ENCODE results near the gene CWC27. TPM values are rescaled to one million over a fixed set of nuclear protein-coding genes. Genes with fewer than 3 reads are reported as not detected.

CWC27 gene
- total and polyA plus RNA-seq, 9 of the 15 experiments (the other 6 are each of a cell fraction or from before 2014, with no cell fraction given): 19.7 to 49.3 (median 38.3) TPM

DNA sequence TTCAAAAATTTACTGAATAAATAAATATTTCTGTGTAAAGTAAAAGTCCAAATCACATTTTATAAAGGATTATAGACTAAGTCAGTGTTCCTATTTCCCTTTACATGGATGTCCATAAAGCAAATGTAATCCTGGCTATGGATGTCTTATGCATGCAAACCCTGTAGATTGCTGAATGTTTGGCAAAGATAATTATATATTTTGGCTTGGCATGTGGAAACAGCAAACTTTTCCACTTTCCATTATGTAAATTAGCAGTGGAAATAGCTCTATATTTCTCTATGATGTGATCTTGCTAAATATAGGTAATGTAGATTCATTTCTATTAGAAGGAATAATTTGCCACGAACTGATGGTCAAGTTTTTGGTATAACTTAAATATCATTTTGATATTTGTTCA, 66.5 kb downstream of the CWC27 start:
- WGBS (ENCODE audit: insufficient coverage, low coverage, missing lambda C conversion rate): 15% methylated on average over 1 of the region's 1 CpG
- CTCF ChIA-PET (ENCODE audit: low intra/inter-chr PET ratio): no interaction called here
- ATAC-seq (no peak), FAIRE-seq (no peak), DNase-seq (ENCODE audit: extremely low read depth in 1 of 4, low spot score in 3 of 4) (no peak)
- no peaks in the 10 kb centered on the region for H3K27me3 ChIP-seq (ENCODE audit: control insufficient read depth in 2 of 2, insufficient read depth in 2 of 2, low read length in 2 of 2)
- no peak overlapping the region for H3K27ac ChIP-seq (ENCODE audit: extremely low read depth, low read depth, low read length)
- POLR2A ChIA-PET: no interaction called here
- in situ Hi-C loops (cut with MboI) (no loop called here), intact Hi-C loops (cut with micrococcal nuclease) (no loop called here)
- H2AFZ ChIP-seq (ENCODE audit: low read depth, low read length): no peak overlapping the region
- H4K20me1 ChIP-seq (replicated peaks; ENCODE audit: control insufficient read depth, insufficient read depth, low read length): no peaks in the 10 kb centered on the region
- no peak overlapping the region for H3K4me3 ChIP-seq
- no peaks in the 10 kb centered on the region; the same call in 2 of the 3 replicates for H3K36me3 ChIP-seq (ENCODE audit: control insufficient read depth, insufficient read depth, low read length)
- H3K9me3 ChIP-seq (replicated peaks; ENCODE audit: control insufficient read depth, insufficient read depth, low read depth, low read length): no peaks in the 10 kb centered on the region
- H3K4me1 ChIP-seq (replicated peaks in 1 of 2; ENCODE audit: control insufficient read depth in 2 of 2, insufficient read depth in 2 of 2, low read length in 2 of 2): no peaks in the 10 kb centered on the region
- H3K9ac ChIP-seq (ENCODE audit: insufficient read depth in 1 of 2, low read depth in 2 of 2, low read length in 2 of 2): no peak overlapping the region
- no peaks in the 10 kb centered on the region for H3K79me2 ChIP-seq (ENCODE audit: control insufficient read depth, insufficient read depth, low read length)
- H3K9me1 ChIP-seq (ENCODE audit: control insufficient read depth, insufficient read depth, low read length): no peaks in the 10 kb centered on the region
- TF ChIP-seq HIVEP1 (CRISPR knock-in tag; IDR thresholded peaks at IDR 0.05): no peak
- TF ChIP-seq MCM2 (IDR thresholded peaks at IDR 0.05; ENCODE audit: low read depth): no peak
- no peak for TF ChIP-seq ZC3H11A (IDR thresholded peaks at IDR 0.05; ENCODE audit: low read depth, low read length)
- TF ChIP-seq PPARD (CRISPR knock-in tag; IDR thresholded peaks at IDR 0.05): no peak
- no peak for TF ChIP-seq NFE2L1 (tag; IDR thresholded peaks at IDR 0.05; ENCODE audit: borderline replicate concordance, low read depth)
- no peak for TF ChIP-seq ZNF12 (CRISPR knock-in tag; IDR thresholded peaks at IDR 0.05)
- TF ChIP-seq, protein P1, sequence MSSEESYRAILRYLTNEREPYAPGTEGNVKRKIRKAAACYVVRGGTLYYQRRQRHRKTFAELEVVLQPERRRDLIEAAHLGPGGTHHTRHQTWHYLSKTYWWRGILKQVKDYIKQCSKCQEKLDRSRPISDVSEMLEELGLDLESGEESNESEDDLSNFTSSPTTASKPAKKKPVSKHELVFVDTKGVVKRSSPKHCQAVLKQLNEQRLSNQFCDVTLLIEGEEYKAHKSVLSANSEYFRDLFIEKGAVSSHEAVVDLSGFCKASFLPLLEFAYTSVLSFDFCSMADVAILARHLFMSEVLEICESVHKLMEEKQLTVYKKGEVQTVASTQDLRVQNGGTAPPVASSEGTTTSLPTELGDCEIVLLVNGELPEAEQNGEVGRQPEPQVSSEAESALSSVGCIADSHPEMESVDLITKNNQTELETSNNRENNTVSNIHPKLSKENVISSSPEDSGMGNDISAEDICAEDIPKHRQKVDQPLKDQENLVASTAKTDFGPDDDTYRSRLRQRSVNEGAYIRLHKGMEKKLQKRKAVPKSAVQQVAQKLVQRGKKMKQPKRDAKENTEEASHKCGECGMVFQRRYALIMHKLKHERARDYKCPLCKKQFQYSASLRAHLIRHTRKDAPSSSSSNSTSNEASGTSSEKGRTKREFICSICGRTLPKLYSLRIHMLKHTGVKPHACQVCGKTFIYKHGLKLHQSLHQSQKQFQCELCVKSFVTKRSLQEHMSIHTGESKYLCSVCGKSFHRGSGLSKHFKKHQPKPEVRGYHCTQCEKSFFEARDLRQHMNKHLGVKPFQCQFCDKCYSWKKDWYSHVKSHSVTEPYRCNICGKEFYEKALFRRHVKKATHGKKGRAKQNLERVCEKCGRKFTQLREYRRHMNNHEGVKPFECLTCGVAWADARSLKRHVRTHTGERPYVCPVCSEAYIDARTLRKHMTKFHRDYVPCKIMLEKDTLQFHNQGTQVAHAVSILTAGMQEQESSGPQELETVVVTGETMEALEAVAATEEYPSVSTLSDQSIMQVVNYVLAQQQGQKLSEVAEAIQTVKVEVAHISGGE (CRISPR knock-in tag; IDR thresholded peaks at IDR 0.05): no peak
- no peak for TF ChIP-seq ELF2 (CRISPR knock-in tag; IDR thresholded peaks at IDR 0.05)
- no peak for TF ChIP-seq RBM14 (IDR thresholded peaks at IDR 0.05; ENCODE audit: borderline replicate concordance, insufficient read depth, low read depth, low read length)
- TF ChIP-seq POLR2B (IDR thresholded peaks at IDR 0.05; ENCODE audit: low read depth, partially characterized antibody): no peak
- TF ChIP-seq, protein P2, sequence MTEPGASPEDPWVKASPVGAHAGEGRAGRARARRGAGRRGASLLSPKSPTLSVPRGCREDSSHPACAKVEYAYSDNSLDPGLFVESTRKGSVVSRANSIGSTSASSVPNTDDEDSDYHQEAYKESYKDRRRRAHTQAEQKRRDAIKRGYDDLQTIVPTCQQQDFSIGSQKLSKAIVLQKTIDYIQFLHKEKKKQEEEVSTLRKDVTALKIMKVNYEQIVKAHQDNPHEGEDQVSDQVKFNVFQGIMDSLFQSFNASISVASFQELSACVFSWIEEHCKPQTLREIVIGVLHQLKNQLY (CRISPR knock-in tag; conservative IDR thresholded peaks at IDR 0.05): no peak
- TF ChIP-seq POLR2G (IDR thresholded peaks at IDR 0.05; ENCODE audit: low read depth, low read length): no peak
- no peak for TF ChIP-seq PTBP1 (IDR thresholded peaks at IDR 0.05; ENCODE audit: low read depth, low read length)
- H3K4me2 ChIP-seq (ENCODE audit: insufficient read depth, low read length): no peak overlapping the region
- BruUV-seq (replicated peaks): no TSS peak

Measured in K562 (cell line).